K562 (cell line): ENCODE results near the gene LOXL4. TPM values are rescaled to one million over a fixed set of nuclear protein-coding genes. Genes with fewer than 3 reads are reported as not detected.

ENCODE experiments used
- ARID1B ChIP-seq: fragments of 450-650 bp; IDR thresholded peaks from 2 replicates; pipeline ENCODE4 v1.6.1; 2016; ENCODE audit warnings: antibody characterized with exemption, mild to moderate bottlenecking, inconsistent platforms
- DACH1 ChIP-seq: fragments of 450-650 bp; IDR thresholded peaks from 2 replicates; pipeline ENCODE4 v1.6.1; 2018; ENCODE audit not compliant: partially characterized antibody
- L3MBTL2 ChIP-seq: fragments of 450-650 bp; IDR thresholded peaks from 2 replicates; pipeline ENCODE4 v1.6.1; 2016; ENCODE audit warnings: mild to moderate bottlenecking, moderate library complexity
- MAZ ChIP-seq, 2 experiments: fragments of 450-650 bp in 1 of 2; sonication (generic) in 1 of 2; formaldehyde crosslinking; IDR thresholded peaks in 1 of 2; conservative IDR thresholded peaks in 1 of 2; 2 replicates each; pipeline versions ENCODE4 v1.4.0 to v1.5.0; 2020; ENCODE audit warnings: mild to moderate bottlenecking in 1 of 2, missing genetic modification reagents in 1 of 2
- MEF2A ChIP-seq: IDR thresholded peaks from 2 replicates; pipeline ENCODE4 v1.6.1; 2011; ENCODE audit warnings: low read depth, mild to moderate bottlenecking, low read length, moderate library complexity; ENCODE audit not compliant: control insufficient read depth
- MTA2 ChIP-seq: fragments of 450-650 bp; IDR thresholded peaks from 2 replicates; pipeline ENCODE4 v1.6.1; 2016; ENCODE audit warnings: low read depth
- NEUROD1 ChIP-seq: fragments of 150-350 bp; IDR thresholded peaks from 2 replicates; pipeline ENCODE4 v1.6.1; 2014; ENCODE audit warnings: borderline replicate concordance, low read length, low read depth; ENCODE audit not compliant: partially characterized antibody
- PML ChIP-seq: IDR thresholded peaks from 2 replicates; pipeline ENCODE4 v1.6.1; 2012; ENCODE audit warnings: low read length, inconsistent platforms
- RCOR1 ChIP-seq, 2 experiments: IDR thresholded peaks; 2 replicates each; pipeline ENCODE4 v1.6.1; 2012; ENCODE audit warnings: low read depth in 2 of 2, low read length in 2 of 2, borderline replicate concordance in 1 of 2, improper control_type of control experiment in 1 of 2
- SIX5 ChIP-seq, 2 experiments: IDR thresholded peaks; 2 replicates each; pipeline ENCODE4 v1.6.1; 2011; ENCODE audit warnings: low read length in 2 of 2, borderline replicate concordance in 1 of 2, low read depth in 1 of 2, mild to moderate bottlenecking in 1 of 2, moderate library complexity in 1 of 2; ENCODE audit not compliant: insufficient read depth in 1 of 2
- SMARCE1 ChIP-seq: fragments of 450-650 bp; IDR thresholded peaks from 2 replicates; pipeline ENCODE4 v1.7.1; 2016; ENCODE audit warnings: mild to moderate bottlenecking
- TRIM24 ChIP-seq, 2 experiments: fragments of 450-650 bp; IDR thresholded peaks; 2 replicates each; pipeline ENCODE4 v1.6.1; 2016
- U2AF1 ChIP-seq: fragments of 200-400 bp; formaldehyde crosslinking; optimal IDR thresholded peaks from 2 replicates; pipeline ENCODE3; 2017; ENCODE audit warnings: mild to moderate bottlenecking, low read depth, low read length, moderate library complexity
- ZNF311 ChIP-seq: fragments of 250-450 bp; sonication (Bioruptor Pico); IDR thresholded peaks from 2 replicates; pipeline ENCODE4 v1.4.0; 2020; ENCODE audit warnings: mild to moderate bottlenecking, moderate library complexity
- polyA plus RNA-seq, 8 experiments: library from polyadenylated mRNA; depleted of rRNA in 4 of 8; stranded (reverse) in 5 of 8; unstranded in 3 of 8; fragments of >200 nt; fragmentation: Nextera tagmentation in 2 of 8; fragmentation: Illumina TruSeq in 1 of 8; extraction: Ambion mirVana in 2 of 8; extraction: Trizol in 1 of 8; gene quantifications; 2 replicates each; pipeline versions ENCODE4 v1.2.1 to v1.2.3, GENCODE V29; 2011 to 2014; ENCODE audit warnings: inconsistent platforms in 1 of 8, missing spikeins in 1 of 8
- total RNA-seq, 7 experiments: library from RNA; depleted of rRNA in 6 of 7; stranded (reverse); fragments of >200 nt in 6 of 7; fragmentation: Illumina TruSeq in 2 of 7; extraction: Trizol in 2 of 7; gene quantifications; 2 replicates each; pipeline versions ENCODE4 v1.2.1 to v1.2.3, GENCODE V29; 2011 to 2021; ENCODE audit warnings: low replicate concordance in 1 of 7
- TF ChIP-seq, protein P1 (sequence below): fragments of 200-800 bp; sonication (Bioruptor generic); IDR thresholded peaks from 2 replicates; pipeline ENCODE4 v1.6.1; 2017; ENCODE audit warnings: missing genetic modification characterization, missing compliant biosample characterization
- TF ChIP-seq, protein P2 (sequence below): fragments of 250-450 bp; sonication (Bioruptor Pico); IDR thresholded peaks from 2 replicates; pipeline ENCODE4 v1.5.0; 2022; ENCODE audit warnings: mild to moderate bottlenecking

Gene LOXL4
- total and polyA plus RNA-seq, 9 of the 15 experiments (the other 6 are each of a cell fraction or from before 2014, with no cell fraction given): 0.03 to 0.35 (median 0.05) TPM; not detected in 3

DNA sequence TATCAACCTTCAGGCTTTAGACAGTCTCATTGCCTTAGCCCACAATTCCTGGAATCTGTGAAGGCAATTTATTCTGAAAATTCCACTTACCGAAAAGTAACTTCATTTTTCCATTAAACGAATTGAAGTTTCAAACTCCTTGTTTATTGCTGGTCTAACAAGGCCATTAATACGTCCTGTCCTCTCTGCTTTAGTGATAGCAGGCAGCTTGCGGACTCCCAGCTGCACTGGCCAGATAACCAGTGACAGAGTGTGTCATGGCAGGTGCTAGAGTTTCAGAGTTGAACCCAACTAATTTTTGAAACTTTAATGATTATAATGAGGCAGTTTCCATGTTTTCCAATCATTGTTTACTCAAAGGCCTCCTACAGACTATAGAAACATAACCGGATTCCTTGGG lies 31.1 kb downstream of the LOXL4 start (continued):
- no peak for TF ChIP-seq ZNF311 (CRISPR knock-in tag)
- 0 out of 4 replicates have a peak, but pooled peaks of 1 of the 2 experiments have one; percentile 30 for TF ChIP-seq MAZ (CRISPR knock-in tag; conservative IDR thresholded peaks at IDR 0.05 in 1 of 2, IDR thresholded peaks at IDR 0.05 in 1 of 2)
- TF ChIP-seq DACH1: peak; percentile 70
- TF ChIP-seq RCOR1 (IDR thresholded peaks at IDR 0.05; ENCODE audit: borderline replicate concordance in 1 of 2, low read depth in 2 of 2, low read length in 2 of 2): peak in 1 of 2 experiments; percentile 84; a peak in 2 of 4 replicates
- peak; percentile 74 for TF ChIP-seq SMARCE1
- TF ChIP-seq ARID1B: peak; percentile 96
- TF ChIP-seq L3MBTL2: no peak
- TF ChIP-seq, protein P1, sequence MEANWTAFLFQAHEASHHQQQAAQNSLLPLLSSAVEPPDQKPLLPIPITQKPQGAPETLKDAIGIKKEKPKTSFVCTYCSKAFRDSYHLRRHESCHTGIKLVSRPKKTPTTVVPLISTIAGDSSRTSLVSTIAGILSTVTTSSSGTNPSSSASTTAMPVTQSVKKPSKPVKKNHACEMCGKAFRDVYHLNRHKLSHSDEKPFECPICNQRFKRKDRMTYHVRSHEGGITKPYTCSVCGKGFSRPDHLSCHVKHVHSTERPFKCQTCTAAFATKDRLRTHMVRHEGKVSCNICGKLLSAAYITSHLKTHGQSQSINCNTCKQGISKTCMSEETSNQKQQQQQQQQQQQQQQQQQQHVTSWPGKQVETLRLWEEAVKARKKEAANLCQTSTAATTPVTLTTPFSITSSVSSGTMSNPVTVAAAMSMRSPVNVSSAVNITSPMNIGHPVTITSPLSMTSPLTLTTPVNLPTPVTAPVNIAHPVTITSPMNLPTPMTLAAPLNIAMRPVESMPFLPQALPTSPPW: no peak
- TF ChIP-seq MTA2: peak; percentile 91
- TF ChIP-seq SIX5 (IDR thresholded peaks at IDR 0.05; ENCODE audit: borderline replicate concordance in 1 of 2, insufficient read depth in 1 of 2, low read depth in 1 of 2, low read length in 2 of 2): no peak
- TF ChIP-seq, protein P2, sequence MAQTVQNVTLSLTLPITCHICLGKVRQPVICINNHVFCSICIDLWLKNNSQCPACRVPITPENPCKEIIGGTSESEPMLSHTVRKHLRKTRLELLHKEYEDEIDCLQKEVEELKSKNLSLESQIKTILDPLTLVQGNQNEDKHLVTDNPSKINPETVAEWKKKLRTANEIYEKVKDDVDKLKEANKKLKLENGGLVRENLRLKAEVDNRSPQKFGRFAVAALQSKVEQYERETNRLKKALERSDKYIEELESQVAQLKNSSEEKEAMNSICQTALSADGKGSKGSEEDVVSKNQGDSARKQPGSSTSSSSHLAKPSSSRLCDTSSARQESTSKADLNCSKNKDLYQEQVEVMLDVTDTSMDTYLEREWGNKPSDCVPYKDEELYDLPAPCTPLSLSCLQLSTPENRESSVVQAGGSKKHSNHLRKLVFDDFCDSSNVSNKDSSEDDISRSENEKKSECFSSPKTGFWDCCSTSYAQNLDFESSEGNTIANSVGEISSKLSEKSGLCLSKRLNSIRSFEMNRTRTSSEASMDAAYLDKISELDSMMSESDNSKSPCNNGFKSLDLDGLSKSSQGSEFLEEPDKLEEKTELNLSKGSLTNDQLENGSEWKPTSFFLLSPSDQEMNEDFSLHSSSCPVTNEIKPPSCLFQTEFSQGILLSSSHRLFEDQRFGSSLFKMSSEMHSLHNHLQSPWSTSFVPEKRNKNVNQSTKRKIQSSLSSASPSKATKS (CRISPR knock-in tag): no peak
- TF ChIP-seq TRIM24 (IDR thresholded peaks at IDR 0.05): peak; percentile 48 to 83; a peak in 3 of 4 replicates
- TF ChIP-seq PML: peak; percentile 89
- TF ChIP-seq MEF2A: no peak
- TF ChIP-seq NEUROD1: peak; percentile 56
- TF ChIP-seq U2AF1: no peak
